GM15510 (cell line): ENCODE measurements around the gene BMP5.

Experiments used
- POLR2A ChIP-seq: IDR thresholded peaks from 3 replicates; pipeline ENCODE4 v1.6.1; 2011; ENCODE audit warnings: borderline replicate concordance; ENCODE audit not compliant: insufficient read length; ENCODE audit errors: extremely low read depth

BMP5 gene

DNA sequence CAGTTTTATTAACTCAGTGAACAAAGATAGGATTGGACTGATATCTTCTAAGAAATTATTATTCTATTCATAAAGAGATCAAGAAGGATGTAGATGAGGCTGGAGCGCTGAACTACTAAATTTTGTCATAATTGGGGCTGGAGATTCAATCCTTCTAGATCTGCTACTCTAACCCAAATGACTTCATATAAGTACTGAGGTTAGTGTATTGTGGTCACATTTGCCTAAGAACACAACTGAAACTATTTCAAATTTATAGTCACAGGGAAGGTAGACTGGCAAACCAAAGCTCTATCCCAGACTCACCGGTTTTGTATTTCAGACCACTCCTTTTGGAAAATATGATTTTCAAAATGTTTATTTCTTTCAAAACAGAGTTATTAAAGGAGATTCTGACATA, 96.7 kb downstream of the BMP5 start:
- TF ChIP-seq POLR2A = no peak

DNA sequence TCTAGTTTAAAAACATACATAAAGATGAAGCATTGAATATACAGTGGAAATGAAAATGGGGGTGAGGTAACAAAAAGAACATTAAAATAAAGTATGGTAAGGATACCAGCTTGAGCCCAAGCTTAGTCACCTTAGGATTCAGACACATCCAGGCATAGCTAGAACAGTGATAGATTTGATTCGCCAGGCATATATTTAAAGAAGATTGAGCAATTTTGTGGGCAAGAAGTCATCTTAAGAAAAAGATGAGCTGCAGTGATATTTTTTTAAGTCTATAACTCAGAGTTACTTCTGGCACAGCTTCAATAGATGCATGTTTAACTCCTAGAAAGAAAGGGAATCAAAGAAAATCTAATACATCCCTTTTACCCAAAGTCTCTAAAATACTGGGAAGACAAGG, 97.9 kb downstream of the BMP5 start:
- no peak for TF ChIP-seq POLR2A

DNA sequence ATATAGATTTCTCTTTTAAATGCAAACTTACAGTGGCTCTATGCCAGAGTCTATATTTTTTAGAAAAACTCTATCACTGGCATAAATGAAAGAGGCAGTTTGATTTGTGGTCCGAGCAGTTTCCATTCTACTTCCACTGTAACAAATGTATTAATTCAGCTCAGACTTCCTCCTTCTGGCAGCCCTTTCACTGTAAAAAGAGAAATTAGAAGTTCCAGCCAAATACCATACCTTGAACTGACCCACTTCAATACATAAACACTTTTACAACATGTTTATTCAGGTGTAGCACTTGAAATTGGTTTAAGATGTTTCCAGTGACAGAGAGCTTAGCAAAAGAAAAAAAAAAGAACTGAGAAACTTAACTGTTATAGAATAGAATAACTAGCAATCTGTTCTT, 99.3 kb downstream of the BMP5 start:
- no peak for TF ChIP-seq POLR2A

DNA sequence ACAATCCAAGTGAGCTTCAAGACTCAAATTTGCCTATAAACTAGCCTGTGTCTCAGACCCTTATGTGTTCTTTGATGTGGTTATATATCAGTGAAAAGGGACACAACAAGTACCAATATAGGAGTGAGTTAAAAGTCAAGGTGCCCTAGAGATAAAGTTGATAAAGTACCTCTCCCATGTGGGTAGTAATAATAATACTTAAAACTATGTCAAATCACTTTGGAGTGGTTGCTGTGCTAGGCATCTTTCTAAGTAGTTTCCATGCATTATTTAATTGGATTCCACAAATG, 100.4 kb downstream of the BMP5 start:
- no peak for TF ChIP-seq POLR2A

DNA sequence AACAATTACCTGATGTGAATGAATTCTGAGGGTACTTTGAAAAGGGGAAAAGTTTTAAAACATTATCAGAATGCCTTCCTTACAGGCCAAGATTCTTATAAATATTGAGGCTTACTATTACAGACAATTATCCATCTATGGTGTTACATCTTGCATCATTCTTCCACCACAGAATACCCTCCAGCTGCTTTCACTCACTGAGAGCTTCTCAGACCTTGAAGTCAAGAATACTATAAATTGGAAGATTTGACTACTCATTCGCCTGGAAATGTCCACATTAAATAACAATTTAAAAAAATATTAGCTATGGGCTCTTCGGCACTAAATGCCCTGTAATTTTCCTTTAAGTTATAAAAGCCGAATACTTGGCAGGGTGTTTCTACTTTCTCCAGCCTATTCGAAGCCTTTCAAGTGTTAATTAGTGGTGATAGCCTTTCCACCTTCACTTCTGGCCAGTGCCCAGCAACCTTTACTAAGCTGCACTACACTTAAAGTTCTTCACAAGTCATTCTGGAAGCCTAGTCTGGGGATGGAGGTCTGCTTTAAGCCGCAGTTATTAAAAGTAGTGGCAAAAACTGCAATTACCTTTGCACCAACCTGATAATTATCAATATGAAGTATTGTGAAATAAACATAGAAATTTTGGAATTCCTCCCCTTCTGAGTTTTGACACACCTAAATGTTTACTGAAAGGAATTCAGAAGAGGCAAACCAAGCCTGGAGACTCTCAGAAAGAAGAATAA, 100.9 kb downstream of the BMP5 start:
- no peak for TF ChIP-seq POLR2A

DNA sequence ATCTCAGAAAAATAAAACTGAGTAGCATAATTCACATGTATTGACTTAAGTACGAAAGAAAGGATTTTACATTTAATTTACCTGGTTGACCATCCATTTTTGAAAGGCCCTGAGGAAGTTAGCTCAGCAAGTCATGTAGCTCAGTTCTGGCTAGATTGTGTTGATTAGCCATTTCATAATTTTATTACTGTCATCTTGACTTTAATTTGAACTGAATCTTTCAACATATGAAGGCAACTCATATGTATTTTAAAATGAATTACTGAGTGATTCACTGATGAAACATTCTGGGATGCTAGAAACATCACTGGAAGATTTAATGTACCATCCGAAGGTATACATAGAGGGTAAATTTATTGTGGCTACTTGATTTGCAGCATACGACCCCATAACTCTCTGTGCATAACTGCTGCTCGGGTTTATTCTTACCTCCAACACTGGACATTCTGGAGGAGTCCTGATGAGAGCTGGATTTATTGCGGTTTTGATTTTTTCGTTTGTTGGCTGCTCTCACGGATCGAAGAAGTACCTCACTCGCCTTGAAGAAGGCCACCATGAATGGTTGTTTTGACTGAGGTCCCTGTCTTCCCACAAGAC, 101.7 kb downstream of the BMP5 start:
- TF ChIP-seq POLR2A = no peak

DNA sequence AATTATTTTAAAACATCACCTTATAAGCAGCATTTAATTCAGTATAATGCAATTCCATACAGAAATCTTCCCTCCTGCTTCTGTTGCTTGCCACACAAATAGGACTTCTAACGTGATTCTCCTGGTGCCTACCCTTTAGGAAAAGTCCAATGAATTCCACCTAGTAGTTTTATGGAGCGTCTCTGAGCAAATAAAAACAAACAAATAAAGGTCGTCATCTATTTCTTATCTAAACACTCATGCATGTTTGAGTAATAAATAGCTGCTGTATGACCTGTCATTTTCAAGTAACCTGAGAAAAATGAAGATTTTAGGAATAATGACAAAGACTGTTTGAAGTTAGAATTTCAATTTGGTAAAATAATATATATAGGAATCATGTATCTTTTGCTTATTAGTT, 102.7 kb downstream of the BMP5 start:
- TF ChIP-seq POLR2A = no peak

DNA sequence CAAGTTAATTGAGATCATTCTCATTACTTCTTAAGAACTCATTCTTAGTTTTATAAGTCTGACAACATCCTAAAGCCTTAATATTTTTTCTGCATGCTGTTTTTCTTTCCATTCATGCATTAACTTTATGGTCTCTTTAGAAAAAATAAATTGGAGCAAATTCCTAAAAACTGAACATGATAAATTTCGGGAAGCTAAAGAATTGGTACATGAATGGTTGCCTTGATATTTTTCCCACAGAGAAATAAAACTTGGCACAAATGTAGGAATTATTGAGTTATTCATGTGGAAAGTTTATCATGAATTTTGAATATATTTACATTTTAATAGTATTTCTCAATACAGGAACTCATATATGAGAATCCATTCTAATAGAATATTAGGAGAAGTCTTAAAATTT, 115.9 kb downstream of the BMP5 start:
- no peak for TF ChIP-seq POLR2A

DNA sequence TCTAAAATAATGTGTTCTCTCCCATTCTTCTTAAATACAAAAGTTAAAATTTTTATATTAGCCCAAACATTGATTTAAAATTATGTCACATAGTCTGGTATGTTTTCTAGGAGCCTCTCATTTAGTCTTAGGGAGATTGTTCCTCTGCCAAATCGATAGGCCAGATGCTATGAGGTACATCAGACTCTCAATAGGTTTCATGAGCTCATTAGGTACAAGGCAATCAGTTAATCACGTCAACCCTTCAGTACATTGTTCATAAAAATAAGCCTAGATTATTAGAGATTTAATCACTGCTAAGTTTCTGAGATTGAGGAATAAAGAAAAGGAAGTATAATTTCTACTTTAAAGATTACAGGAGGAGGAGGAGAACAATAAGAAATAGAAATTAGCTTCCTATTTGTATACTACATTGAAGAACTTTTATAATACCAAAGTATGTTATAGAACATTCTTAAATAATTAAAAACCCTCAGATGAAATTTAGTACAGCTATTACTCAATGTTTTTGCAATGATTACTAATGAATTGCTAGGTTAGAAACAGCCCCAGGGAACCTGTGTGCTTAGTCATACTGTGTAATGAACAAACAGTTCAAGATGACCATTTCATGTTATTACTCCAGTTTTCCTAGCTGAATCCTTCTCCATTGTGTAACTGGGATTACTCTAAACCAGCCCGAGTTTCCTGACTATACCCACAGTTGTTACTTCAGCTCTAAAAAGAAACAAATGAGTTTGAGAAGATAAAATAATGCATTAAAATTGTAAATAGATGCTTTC, 117.0 kb downstream of the BMP5 start:
- no peak for TF ChIP-seq POLR2A

DNA sequence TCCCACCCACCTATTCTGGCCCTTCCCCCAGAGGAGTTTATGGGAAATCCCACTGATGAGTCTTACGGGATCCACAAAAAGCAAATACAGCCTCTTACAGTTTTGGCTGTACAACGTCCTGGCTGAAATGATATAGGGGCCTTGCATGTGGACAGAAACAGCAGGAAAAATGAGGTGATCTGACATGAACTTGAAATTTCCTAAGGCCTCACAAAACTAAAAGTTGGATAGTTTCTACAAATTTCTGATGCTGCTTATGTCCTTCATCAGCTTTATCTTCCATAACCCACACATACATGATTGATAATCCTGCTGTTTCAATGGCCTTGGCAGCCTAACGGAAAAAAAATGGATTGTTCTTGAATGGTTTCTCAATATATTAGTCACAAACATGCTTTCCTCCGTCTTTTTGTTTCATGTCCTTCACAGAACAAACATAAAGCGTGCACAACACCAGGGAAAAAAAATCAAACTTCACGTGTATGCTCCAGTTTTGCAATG, 118.8 kb downstream of the BMP5 start:
- no peak for TF ChIP-seq POLR2A

DNA sequence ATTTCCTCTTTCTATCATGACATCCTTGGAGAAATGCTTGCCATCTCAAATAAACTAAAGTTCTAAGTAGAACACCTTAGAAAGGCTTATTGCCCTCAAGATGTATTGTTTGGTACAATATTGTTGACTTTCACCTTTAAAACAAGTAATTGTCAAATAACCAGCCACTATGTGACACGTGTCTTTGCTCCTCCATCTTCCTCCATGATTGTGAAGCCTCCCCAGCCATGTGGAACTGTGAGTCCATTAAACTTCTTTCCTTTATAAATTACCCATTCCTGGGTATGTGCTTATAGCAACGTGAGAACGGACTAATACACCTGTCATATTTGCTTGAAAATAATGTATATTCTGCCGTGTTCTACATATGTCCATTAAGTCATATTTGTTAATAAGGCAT, 126.5 kb downstream of the BMP5 start:
- no peak for TF ChIP-seq POLR2A

DNA sequence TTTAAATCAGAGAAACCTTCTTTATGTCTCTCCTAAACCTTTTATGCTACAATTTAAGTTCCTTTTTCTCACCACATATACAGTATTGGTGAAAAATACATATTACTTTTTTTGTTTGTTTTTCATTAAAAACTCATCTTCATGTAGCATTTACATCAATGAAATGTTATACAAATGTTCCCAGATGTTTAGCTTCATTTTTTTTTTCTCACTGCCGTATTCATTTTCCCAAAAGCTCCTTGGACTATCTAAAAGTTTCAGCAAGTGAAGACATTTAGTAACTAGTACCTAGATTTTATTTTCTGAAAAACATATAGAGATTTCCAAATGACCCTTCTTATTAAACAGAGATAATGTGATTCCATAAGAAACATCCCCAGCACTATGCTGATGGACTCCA, 128.9 kb downstream of the BMP5 start:
- no peak for TF ChIP-seq POLR2A

DNA sequence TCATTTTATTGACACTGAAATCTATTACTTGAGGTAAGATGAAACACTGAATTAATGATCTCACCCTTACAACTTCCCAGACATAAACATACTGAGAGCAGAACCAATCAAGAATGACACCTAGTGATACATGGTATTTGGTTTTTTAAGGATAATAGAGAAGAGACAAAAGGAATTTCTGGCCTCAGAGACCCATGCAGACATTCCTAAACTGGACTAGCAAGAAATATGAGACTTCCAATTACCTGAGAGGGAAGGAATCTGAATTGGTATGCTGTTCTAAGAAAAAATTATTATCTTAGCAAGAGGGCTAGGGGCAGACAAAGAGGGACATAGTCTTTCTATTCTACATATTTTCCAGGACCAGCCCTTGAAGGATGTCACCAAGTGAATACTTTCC, 141.1 kb downstream of the BMP5 start:
- no peak for TF ChIP-seq POLR2A

DNA sequence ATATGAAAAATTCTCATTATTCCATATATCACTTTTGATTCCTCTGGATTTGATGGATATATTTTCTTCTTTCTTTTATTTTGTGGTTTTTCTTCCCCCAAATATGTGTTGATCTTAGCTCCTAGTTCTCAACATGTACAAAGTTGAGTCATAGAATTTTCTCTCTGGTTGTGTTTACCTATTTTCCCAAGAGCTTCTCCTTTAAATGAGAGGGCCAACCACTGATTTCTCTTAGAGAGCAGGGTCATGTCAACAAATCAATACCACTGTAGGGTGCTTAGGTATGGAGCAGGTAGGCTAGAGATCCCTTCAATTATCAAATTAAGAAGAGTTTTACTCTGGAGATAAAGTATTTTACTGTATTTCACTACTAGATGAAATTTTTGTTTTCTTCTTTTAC, 145.7 kb downstream of the BMP5 start:
- no peak for TF ChIP-seq POLR2A

DNA sequence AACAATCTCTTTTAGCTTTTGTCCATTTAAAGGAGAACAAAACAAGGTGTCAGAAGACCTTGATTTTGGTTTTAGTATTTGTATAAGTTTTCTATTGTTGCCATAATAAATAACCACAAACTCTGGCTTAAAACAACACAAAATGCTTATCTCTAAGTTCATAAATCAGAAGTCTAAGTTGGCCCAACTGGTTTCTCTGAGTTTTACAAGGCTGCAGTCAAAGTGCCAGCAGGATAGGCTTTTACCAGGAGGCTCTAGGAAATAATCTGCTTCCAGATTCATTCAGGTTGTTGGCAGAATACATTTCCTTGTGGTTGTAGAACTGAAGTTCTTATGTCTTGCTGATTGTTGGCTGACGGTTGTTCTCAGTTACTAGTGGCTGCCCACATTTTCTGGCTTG, 149.2 kb downstream of the BMP5 start:
- TF ChIP-seq POLR2A = no peak

DNA sequence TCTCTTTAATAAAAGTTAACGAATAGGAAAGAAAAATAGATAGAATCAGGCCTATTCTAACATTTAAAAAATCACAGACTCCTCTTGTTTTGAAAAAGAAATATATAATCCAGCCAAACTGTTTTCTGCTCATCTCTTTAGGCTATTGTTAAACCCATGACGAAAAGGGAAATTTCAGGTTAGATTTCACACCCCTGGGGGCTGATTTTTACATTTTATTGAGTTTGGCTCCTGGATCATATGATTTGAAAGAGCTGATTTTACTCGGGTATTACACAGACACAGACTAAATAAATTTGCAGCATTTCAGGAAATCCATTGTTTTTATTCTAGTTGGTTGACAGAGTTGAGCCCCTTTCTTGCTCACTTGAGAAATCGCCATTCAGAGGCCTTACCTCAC, 160.6 kb downstream of the BMP5 start:
- TF ChIP-seq POLR2A = no peak
